Caco-2 (cell line): Measurements from ENCODE around the gene SLC47A2. TPM values are rescaled to one million over a fixed set of nuclear protein-coding genes. Genes with fewer than 3 reads are reported as not detected.

Experiments used
- BruUV-seq: library from RNA; stranded (reverse); fragments of 400-500 nt; replicated peaks from 2 replicates; lab custom pipeline; 2021; lab: Mats Ljungman, UMichigan
- CTCF ChIA-PET: fragments of 300-600 bp; sonication (Branson Sonifier 250); formaldehyde crosslinking; loops from one replicate; lab custom pipeline; 2022; ENCODE audit warnings: antibody characterized with exemption; lab: Charles Lee
- POLR2A ChIA-PET: fragments of 300-600 bp; sonication (Branson Sonifier 250); formaldehyde crosslinking; loops from one replicate; lab custom pipeline; 2022; ENCODE audit warnings: antibody characterized with exemption; lab: Charles Lee
- DNase-seq, 2 experiments: peaks; one replicate each; pipeline versions ENCODE4 v3.0.0 to v3.0.0-alpha.2; 2020 to 2022
- H3K27me3 ChIP-seq: replicated peaks from 2 replicates; pipeline ENCODE4 v1.6.0; 2011; ENCODE audit warnings: low read length; ENCODE audit not compliant: control insufficient read depth, insufficient read depth
- H3K36me3 ChIP-seq: 2 replicates; pipeline ENCODE4 v1.5.1; 2011; ENCODE audit warnings: low read length; ENCODE audit not compliant: control insufficient read depth, insufficient read depth
- H3K4me1 ChIP-seq: fragments of 250-450 bp; sonication (Bioruptor Pico); 2 replicates; pipeline ENCODE4 v1.5.1; 2020; ENCODE audit warnings: mild to moderate bottlenecking
- H3K4me3 ChIP-seq: 2 replicates; pipeline ENCODE4 v1.5.1; 2011; ENCODE audit warnings: low read depth, mild to moderate bottlenecking, control low read depth, low read length
- H3K9me3 ChIP-seq: fragments of 250-450 bp; sonication (Bioruptor Pico); 2 replicates; pipeline ENCODE4 v1.5.1; 2020; ENCODE audit warnings: mild to moderate bottlenecking, moderate library complexity
- H3K27ac Mint-ChIP-seq: one replicate; pipeline ENCODE4 v1.8.0; 2022; ENCODE audit warnings: mixed read lengths; ENCODE audit not compliant: unreplicated experiment
- H3K27me3 Mint-ChIP-seq: one replicate; pipeline ENCODE4 v1.8.0; 2022; ENCODE audit warnings: mixed read lengths; ENCODE audit not compliant: insufficient read depth, unreplicated experiment
- H3K36me3 Mint-ChIP-seq: one replicate; pipeline ENCODE4 v1.8.0; 2022; ENCODE audit warnings: mild to moderate bottlenecking, mixed read lengths; ENCODE audit not compliant: insufficient read depth, unreplicated experiment
- H3K4me1 Mint-ChIP-seq: one replicate; pipeline ENCODE4 v1.8.0; 2022; ENCODE audit warnings: low read depth, mixed read lengths; ENCODE audit not compliant: unreplicated experiment
- H3K4me3 Mint-ChIP-seq: one replicate; pipeline ENCODE4 v1.8.0; 2022; ENCODE audit warnings: mild to moderate bottlenecking, moderate library complexity, mixed read lengths; ENCODE audit not compliant: unreplicated experiment
- H3K9me3 Mint-ChIP-seq: one replicate; pipeline ENCODE4 v1.8.0; 2022; ENCODE audit warnings: mixed read lengths; ENCODE audit not compliant: unreplicated experiment
- intact Hi-C: fragments of 100-400 bp; cut with micrococcal nuclease; formaldehyde crosslinking; loops from one replicate; pipeline ENCODE4 v1.10.0; 2022; ENCODE audit not compliant: unreplicated experiment
- total RNA-seq: library from RNA; stranded (reverse); gene quantifications from 2 replicates; pipeline ENCODE4 v1.2.3, GENCODE V29; 2022
- TF ChIP-seq, protein P1 (sequence below), 2 experiments: fragments of 200-600 bp in 1 of 2; IDR thresholded peaks; 1 replicate in 1 of 2; 2 replicates in 1 of 2; pipeline versions ENCODE4 v1.5.1 to v1.8.0; 2011 to 2022; ENCODE audit warnings: antibody characterized with exemption in 1 of 2, control low read depth in 1 of 2, inconsistent platforms in 1 of 2, low read depth in 1 of 2, low read length in 1 of 2, mild to moderate bottlenecking in 1 of 2, moderate library complexity in 1 of 2; ENCODE audit not compliant: insufficient read depth in 1 of 2, severe bottlenecking in 1 of 2, unreplicated experiment in 1 of 2

Gene SLC47A2
- total RNA-seq, 1 experiment from 2014 or later: 0.20 TPM

DNA sequence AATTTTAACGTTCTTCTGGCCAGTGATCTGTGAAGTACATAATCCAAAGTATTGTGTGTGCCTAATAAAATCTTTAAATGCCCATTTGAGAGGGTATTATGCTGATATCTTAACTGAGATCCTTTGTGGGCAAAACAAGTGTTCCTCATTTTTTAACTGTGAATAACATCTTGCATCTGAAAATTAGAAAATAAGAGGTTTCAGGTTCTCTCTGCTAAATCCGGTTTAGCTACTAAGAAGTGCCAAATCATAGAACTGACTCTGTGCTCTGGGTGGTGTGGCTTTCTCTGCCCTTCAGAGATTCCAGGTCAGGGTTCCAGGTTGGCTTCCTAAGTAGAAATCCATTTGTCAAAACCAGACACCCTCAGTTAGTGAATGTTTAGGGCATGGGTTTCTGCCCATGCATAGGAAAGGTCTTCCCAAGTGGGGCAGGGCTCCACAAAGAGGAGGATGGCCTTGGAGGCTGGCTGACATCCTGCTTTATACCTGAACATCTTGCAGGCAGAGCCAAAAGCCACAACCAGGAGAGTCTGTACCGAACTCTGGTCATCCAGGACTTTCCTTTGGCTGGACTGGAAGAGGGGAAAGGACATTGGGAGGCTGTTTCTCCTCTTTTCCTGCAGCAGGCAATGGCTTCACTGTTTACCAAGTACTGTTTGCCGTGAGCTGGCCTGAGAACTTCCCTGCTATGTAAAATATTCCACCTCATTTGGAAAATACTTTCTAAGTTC, 59.4 kb downstream of the SLC47A2 start:
- Histone ChIP-seq H3K4me1 (peaks cover 14% of the 10 kb centered on the region), H3K27me3 (no peaks in the 10 kb centered on the region), H3K9me3 (no peaks in the 10 kb centered on the region; the same call in 1 of the 2 replicates), H3K36me3 (no peaks in the 10 kb centered on the region; the same call in 1 of the 2 replicates), H3K4me3 (no peak overlapping the region)
- H3K4me3 Mint-ChIP-seq: no peak overlapping the region
- TF ChIP-seq, protein P1, sequence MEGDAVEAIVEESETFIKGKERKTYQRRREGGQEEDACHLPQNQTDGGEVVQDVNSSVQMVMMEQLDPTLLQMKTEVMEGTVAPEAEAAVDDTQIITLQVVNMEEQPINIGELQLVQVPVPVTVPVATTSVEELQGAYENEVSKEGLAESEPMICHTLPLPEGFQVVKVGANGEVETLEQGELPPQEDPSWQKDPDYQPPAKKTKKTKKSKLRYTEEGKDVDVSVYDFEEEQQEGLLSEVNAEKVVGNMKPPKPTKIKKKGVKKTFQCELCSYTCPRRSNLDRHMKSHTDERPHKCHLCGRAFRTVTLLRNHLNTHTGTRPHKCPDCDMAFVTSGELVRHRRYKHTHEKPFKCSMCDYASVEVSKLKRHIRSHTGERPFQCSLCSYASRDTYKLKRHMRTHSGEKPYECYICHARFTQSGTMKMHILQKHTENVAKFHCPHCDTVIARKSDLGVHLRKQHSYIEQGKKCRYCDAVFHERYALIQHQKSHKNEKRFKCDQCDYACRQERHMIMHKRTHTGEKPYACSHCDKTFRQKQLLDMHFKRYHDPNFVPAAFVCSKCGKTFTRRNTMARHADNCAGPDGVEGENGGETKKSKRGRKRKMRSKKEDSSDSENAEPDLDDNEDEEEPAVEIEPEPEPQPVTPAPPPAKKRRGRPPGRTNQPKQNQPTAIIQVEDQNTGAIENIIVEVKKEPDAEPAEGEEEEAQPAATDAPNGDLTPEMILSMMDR (IDR thresholded peaks at IDR 0.05; ENCODE audit: insufficient read depth in 1 of 2, low read depth in 1 of 2, low read length in 1 of 2, severe bottlenecking in 1 of 2, unreplicated experiment in 1 of 2): no peak
- no TSS peak for BruUV-seq
- POLR2A ChIA-PET: interaction anchor here (0.7 kb wide), 1 partner anchor 15 kb away, joined by 3 read pairs; no protein-coding TSS in a partner anchor
- intact Hi-C loops: no loop called here
- no peak overlapping the region for H3K27ac Mint-ChIP-seq
- peaks cover 38% of the 10 kb centered on the region for H3K4me1 Mint-ChIP-seq
- H3K27me3 Mint-ChIP-seq: no peaks in the 10 kb centered on the region
- CTCF ChIA-PET: interaction anchor here (1.1 kb wide), 1 partner anchor 8 kb away, joined by 5 read pairs; the partner anchor contains the start of gene ALDH3A2
- H3K36me3 Mint-ChIP-seq: peaks cover 54% of the 10 kb centered on the region
- no peak for DNase-seq
- H3K9me3 Mint-ChIP-seq: no peaks in the 10 kb centered on the region

DNA sequence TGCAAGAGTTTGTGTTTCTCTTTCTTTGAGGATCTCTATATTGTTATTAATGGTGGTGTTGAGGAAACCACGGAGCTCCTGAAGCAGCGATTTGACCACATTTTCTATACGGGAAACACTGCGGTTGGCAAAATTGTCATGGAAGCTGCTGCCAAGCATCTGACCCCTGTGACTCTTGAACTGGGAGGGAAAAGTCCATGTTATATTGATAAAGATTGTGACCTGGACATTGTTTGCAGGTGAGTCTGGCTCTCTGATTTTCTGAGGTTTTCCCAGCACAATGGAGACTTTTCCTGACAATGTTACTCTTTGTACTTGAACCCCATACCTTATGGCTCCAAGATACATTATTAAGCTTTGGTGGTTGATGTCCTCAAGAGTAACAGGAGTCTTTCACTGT, 60.0 kb downstream of the SLC47A2 start:
- ChIA-PET CTCF (interaction anchor here (1.1 kb wide), 1 partner anchor 16 kb away, joined by 3 read pairs; no protein-coding TSS in a partner anchor), POLR2A (interaction anchor here (0.7 kb wide), 1 partner anchor 16 kb away, joined by 3 read pairs; no protein-coding TSS in a partner anchor)
- Histone ChIP-seq H3K27me3 (no peaks in the 10 kb centered on the region), H3K9me3 (no peaks in the 10 kb centered on the region; the same call in 1 of the 2 replicates), H3K4me1 (peaks cover 20% of the 10 kb centered on the region), H3K36me3 (no peaks in the 10 kb centered on the region; the same call in 1 of the 2 replicates), H3K4me3 (no peak overlapping the region)
- no peaks in the 10 kb centered on the region for H3K27me3 Mint-ChIP-seq
- H3K36me3 Mint-ChIP-seq: peaks cover 57% of the 10 kb centered on the region
- peak overlapping the region; percentile 28 for H3K27ac Mint-ChIP-seq
- no peak overlapping the region for H3K4me3 Mint-ChIP-seq
- intact Hi-C loops: no loop called here
- TF ChIP-seq, protein P1 (IDR thresholded peaks at IDR 0.05; ENCODE audit: insufficient read depth in 1 of 2, low read depth in 1 of 2, low read length in 1 of 2, severe bottlenecking in 1 of 2, unreplicated experiment in 1 of 2): no peak
- peaks cover 45% of the 10 kb centered on the region for H3K4me1 Mint-ChIP-seq
- no TSS peak for BruUV-seq
- no peak for DNase-seq
- no peaks in the 10 kb centered on the region for H3K9me3 Mint-ChIP-seq

DNA sequence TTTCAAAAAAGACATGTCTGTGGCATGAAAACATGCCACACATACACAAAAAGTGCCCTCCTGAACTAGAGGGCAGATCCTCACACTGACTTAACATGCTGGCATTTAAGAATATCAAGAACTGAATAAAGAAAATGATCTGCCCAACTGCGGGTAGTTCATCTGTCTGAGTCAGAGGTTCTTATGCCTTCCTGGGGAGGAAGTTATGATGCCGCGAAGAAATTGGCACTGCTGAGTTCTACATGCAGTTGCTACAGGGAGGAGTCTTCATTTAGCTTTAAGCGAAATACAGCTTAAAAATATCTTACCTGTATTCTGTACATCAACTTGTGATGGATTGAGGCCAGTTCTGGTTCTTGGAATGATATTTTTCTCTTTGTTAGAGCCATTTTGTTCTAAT, 61.5 kb downstream of the SLC47A2 start:
- no peak for DNase-seq
- Mint-ChIP-seq H3K4me1 (peaks cover 42% of the 10 kb centered on the region), H3K27me3 (no peaks in the 10 kb centered on the region), H3K4me3 (no peak overlapping the region), H3K27ac (no peak overlapping the region), H3K36me3 (peaks cover 49% of the 10 kb centered on the region), H3K9me3 (no peaks in the 10 kb centered on the region)
- TF ChIP-seq, protein P1 (IDR thresholded peaks at IDR 0.05; ENCODE audit: insufficient read depth in 1 of 2, low read depth in 1 of 2, low read length in 1 of 2, severe bottlenecking in 1 of 2, unreplicated experiment in 1 of 2): no peak
- intact Hi-C loops: no loop called here
- CTCF ChIA-PET: no interaction called here
- Histone ChIP-seq H3K36me3 (no peaks in the 10 kb centered on the region; the same call in 1 of the 2 replicates), H3K9me3 (no peaks in the 10 kb centered on the region; the same call in 1 of the 2 replicates), H3K4me3 (no peak overlapping the region), H3K4me1 (peaks cover 20% of the 10 kb centered on the region), H3K27me3 (no peaks in the 10 kb centered on the region)
- POLR2A ChIA-PET: no interaction called here
- BruUV-seq: no TSS peak
